ENCODE measurements around the gene TMEM45A.
"Not testable (repeated sequence)": the region's sequence is repeated elsewhere in the genome, so short reads cannot be mapped to it uniquely, and the experiment has no call there.

Gene TMEM45A

DNA sequence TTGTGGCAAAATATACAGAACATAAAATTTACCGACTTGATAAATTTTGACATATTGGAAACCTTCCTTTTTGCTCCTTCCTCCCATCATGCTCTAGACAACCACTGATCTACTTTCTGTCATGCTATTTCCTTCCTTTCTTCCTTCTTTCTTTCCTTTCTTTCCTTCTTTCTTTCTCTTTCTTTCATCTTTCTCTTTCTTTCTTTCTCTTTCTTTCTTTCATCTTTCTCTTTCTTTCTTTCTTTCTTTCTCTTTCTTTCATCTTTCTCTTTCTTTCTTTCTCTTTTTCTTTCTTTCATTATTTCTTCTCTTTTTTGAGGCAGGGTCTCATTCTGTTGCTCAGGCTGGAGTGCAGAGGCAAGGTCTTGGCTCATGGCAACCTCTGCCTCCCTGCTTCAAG, 8.9 kb upstream of the TMEM45A start:
- DNase-seq (ENCODE audit: low read depth in 2 of 2): no peak

GRCh38 chr3:100486808-100487207, 5.6 kb upstream of the TMEM45A start:
- no peak for DNase-seq (ENCODE audit: low read depth in 2 of 2)

DNA sequence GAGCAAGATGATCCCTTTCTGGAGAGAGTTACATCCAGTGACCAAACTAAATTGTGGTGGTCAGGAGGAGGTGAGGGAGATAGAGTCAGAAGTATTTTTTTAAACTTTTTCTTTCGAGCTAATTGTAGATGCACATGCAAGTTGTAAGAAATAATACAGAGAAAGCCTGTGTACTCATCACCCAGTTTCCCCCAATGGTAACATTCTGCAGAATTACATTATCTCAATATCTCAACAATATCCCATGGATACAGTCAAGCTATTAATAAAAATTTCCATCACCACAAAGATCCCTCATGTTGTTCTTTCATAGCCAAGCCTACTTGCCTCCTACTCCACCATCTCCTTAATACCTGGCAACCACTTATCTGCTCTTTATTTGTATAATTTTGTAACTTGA, 3.3 kb upstream of the TMEM45A start:
- no peak for DNase-seq (ENCODE audit: low read depth in 2 of 2)

GRCh38 chr3:100496711-100497261, 4.4 kb downstream of the TMEM45A start:
- DNase-seq (ENCODE audit: low read depth in 2 of 2): no peak

GRCh38 chr3:100499651-100500050, 7.2 kb downstream of the TMEM45A start:
- DNase-seq (ENCODE audit: low read depth in 2 of 2): no peak

- no peak for DNase-seq (ENCODE audit: low read depth in 2 of 2)
Measured at GRCh38 chr3:100500320-100500880, 8.0 kb downstream of the TMEM45A start.

DNA sequence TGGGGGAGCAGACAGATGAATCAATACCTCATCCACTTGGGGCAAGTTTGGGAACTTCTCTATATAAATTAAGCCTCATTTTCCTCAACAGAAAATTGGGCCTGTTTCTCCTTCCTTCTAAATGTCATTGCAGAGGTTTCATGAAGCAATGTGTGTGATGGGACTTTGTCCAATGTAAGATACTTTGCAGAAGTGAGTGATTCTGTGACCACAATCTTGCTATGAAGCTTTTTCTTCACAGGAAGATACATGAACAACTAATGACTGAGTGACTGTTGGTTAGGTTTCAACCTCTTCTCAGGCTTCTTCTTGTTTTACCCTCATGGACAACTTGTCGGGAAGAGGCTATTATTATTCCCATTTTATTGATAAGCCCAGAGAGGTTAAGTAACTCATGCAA, 11.0 kb downstream of the TMEM45A start:
- no peak for DNase-seq (ENCODE audit: low read depth in 2 of 2)

DNA sequence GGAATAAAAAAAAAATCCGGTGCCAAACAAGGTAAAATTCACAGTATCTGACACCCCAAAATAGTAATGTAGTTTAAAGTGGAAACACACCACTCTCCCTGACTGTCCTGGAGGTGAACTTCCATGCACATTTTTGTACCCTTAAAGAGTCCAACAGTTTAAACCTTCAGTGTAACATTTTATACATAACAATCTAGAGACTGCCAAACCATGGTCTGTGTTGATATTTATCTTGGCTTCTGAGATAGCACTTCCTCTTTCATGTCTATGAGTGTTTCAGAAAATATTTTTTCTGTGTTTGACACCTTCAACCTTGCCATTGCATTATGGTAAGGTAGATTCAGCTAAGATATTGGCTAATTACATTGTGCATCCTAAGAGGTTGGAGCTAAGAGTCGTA, 13.9 kb downstream of the TMEM45A start:
- no peak for DNase-seq (ENCODE audit: low read depth in 2 of 2)

DNA sequence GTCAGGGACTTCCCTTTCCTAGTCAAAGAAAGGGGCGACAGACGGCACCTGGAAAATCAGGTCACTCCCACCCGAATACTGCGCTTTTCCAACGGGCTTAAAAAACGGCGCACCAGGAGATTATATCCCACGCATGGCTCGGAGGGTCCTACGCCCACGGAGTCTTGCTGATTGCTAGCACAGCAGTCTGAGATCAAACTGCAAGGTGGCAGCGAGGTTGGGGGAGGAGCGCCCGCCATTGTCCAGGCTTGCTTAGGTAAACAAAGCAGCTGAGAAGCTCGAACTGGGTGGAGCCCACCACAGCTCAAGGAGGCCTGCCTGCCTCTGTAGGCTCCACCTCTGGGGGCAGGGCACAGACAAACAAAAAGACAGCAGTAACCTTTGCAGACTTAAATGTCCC, 17.4 kb downstream of the TMEM45A start:
- DNase-seq (ENCODE audit: low read depth in 2 of 2): not testable (repeated sequence)

GRCh38 chr3:100516232-100516631, 23.8 kb downstream of the TMEM45A start:
- DNase-seq (ENCODE audit: low read depth in 2 of 2): no peak

GRCh38 chr3:100516838-100517237, 24.4 kb downstream of the TMEM45A start:
- no peak for DNase-seq (ENCODE audit: low read depth in 2 of 2)

DNA sequence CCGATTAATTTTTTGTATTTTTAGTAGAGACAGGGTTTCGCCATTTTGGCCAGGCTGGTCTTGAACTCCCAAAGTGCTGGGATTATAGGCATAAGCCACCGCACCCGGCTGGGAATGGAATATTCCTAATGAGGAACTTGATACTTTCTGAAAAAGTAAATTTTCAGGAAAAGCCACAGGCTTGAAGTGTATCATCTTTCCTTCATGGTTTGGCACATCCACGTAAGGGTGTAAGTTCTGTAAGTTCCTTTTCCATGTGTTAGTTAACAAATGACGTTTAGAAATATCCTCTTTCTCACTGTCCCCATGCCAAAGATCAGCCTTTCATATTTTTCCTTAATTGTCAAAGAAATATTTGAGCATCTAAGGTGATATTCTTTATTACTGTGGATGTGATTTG, 24.9 kb downstream of the TMEM45A start:
- no peak for DNase-seq (ENCODE audit: low read depth in 2 of 2)

DNA sequence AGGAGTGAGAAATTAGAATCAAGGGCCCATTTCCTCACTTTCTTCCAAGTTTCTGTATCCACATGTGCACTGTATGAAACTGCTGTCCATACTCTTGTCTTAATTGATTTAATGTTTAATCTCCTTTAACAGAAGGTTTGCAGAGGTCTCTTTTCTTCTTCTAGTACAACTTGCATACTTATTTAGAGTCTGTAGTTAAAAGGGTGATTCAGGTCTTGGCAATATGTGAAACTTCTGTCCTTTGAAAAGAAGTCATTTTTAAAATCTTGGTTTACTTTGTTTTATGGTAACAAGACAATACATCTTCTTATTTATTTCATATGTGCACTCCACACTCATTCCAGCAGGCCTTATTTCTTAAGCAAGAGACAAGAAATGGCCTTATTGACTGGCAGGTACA, 25.8 kb downstream of the TMEM45A start:
- DNase-seq (ENCODE audit: low read depth in 2 of 2): no peak

DNA sequence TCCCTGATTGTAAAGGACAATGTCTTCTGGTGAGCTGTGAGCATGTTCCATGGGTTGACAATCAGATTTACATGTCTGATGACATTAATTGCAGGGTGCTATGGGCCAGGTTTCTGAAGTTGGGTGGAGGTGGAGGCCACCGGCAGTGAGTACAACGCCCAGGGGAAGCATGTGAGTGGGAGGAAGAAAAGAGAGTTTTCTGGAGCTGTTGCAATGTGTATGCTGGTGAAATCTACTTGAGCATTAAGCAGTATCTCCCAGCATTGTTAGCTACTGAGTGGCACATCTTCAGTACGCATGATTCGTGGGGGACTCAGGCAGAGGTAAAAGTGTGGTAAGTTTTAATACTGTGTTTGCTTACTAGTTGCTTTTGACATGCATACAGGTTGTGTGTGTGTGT, 26.6 kb downstream of the TMEM45A start:
- DNase-seq (ENCODE audit: low read depth in 2 of 2): no peak

GRCh38 chr3:100521439-100521845, 29.0 kb downstream of the TMEM45A start:
- DNase-seq (ENCODE audit: low read depth in 2 of 2): no peak

DNA sequence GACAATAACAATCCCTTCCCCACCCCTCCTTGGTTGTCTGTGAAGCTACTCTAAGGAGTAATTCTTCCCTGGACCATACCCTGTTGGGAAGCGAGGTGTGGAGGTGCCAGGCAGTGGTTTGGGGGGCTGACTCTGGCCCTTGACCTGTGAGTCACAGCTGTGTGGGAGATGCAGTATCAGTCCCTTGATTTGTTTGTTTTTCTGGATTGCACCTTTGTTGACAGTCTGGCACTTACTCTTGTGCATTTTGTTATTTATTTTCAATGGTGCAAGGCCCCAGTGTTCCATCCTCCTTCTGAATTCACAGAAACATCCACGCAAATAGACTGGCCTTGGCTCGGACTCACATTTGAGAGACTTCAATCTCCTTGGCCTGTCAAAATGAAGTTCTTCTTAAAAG, 29.7 kb downstream of the TMEM45A start:
- no peak for DNase-seq (ENCODE audit: low read depth in 2 of 2)

GRCh38 chr3:100523050-100523760, 30.8 kb downstream of the TMEM45A start:
- DNase-seq (ENCODE audit: low read depth in 2 of 2): no peak

- no peak for DNase-seq (ENCODE audit: low read depth in 2 of 2)
Measured at GRCh38 chr3:100525753-100526612, 33.6 kb downstream of the TMEM45A start.

DNA sequence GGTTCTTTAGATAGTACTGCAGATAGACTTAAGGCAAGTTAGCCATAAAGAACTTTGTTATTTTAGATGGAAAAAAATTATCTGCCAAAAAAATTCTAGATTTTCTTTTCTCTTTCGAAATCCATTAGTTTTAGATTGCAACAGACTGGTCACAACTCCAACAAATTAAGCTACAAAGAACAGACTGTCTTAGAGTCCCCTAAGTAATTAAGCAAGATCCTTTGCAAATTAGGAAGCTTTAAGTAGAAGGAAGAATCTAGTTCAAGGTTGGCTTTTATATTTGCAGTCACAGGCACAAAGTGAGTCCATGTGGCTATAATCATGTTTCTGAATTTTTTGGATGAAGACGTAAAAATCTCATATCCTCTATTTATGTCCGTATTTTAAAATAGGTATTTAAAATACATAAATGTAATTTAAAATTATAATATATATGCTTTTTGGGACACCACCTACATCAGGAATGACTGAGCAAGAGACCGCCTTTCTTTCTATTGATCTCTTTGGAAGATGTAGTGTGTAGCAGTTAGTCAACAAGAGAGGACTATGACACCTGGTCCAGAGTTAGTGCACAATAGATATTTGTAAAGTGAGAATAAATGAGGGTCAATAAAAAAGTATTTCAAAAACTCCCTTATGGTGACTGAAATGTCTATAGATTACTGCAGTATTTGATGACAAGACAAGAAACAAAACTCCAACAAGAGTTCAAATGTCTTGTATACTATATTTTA, 34.4 kb downstream of the TMEM45A start:
- no peak for DNase-seq (ENCODE audit: low read depth in 2 of 2)

DNA sequence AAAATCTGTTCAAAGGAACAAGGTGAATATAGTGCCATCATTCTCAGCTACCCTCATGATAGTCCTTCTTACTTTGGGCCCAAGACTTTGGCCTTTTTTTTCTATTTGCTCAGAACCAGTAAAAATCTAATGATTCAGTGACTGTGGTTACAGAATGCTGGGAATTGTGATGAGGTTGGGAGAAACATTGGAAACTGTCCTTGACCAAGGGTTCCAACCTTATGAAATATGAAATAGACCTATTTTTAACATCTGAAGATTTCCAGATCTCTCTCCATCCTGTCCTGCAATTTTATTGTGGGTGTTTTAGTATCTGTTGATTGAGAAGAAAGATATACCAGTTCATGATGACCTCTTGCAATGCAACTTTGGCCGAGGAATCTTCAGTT, 34.9 kb downstream of the TMEM45A start:
- no peak for DNase-seq (ENCODE audit: low read depth in 2 of 2)

DNA sequence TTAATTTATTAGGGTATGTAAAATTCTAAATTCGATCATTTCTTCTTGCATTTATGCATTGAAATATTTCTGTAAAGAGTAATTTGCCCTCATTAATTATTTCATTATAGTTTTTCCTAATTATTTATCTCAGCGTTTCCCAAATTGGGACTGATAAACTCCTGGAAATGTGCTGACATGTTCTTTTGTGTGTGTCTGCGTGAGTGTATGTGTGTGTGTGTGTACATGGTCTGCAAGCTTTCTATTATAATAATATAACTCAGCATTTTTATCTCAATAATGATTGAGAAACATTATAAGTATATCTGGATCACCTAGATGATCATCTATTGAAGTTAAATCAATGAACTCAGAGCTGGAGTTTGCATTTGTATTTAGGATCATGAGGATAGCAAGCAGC, 38.7 kb downstream of the TMEM45A start:
- no peak for DNase-seq (ENCODE audit: low read depth in 2 of 2)

GRCh38 chr3:100532411-100532810, 40.0 kb downstream of the TMEM45A start:
- no peak for DNase-seq (ENCODE audit: low read depth in 2 of 2)

All from stimulated activated CD4-positive, alpha-beta T cell treated with anti-CD3 and anti-CD28 coated beads, Interleukin-1b, Interleukin-23, amount 100 ng/mL, for 4 hours (primary cell).